Measurements from ENCODE around the gene DBNDD2.

Gene DBNDD2, protein sequence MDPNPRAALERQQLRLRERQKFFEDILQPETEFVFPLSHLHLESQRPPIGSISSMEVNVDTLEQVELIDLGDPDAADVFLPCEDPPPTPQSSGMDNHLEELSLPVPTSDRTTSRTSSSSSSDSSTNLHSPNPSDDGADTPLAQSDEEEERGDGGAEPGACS

DNA sequence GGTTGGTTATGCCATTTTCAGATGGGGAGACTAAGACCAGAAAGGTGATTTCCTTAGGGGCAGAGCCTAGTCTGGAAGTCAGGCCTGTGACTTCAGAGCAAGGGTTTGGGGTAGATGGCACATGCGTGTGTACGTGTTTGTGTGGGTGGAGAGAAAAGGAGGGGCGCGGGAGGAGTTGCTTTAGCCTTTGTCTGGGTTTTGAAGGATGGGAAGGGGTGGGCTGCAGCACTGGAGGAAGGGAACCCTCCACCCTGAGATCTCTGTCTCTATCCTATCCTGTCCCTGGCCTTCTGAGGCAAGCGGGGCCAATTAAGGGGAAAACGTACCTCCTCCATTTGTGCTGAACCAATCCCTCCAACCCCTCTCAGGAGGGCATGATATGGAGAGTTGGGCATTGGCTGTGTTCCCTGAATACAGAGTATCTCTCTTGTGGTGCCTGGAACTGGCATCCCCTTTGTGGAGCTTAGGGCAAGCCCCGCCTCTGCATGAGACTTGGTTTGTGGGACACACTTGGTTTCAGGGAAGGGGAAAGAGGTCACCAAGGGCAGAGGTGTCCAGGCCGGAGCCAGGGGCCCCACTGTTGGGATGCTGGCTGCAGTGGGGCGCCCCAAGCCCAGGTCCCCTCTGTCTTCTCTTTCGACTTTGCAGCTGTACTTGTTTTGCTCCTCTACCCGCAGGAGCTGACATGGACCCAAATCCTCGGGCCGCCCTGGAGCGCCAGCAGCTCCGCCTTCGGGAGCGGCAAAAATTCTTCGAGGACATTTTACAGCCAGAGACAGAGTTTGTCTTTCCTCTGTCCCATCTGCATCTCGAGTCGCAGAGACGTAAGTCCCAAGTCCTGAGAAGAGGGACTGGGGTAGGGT is at the start of gene DBNDD2:
TSS of gene DBNDD2 (plus strand) at position 507 of the 863 bp plus-strand sequence. CDS start at position 686, 179 bp downstream.
- peak within 1 kb of the TSS; percentile 71 for H3K4me3 ChIP-seq (ENCODE audit: low read depth, low read length)
- H3K4me1 ChIP-seq (ENCODE audit: control insufficient read depth, insufficient read depth, low read length) = peaks cover 10% of the 10 kb centered on the region
- no peak for TF ChIP-seq ZNF791 (tag by site-specific recombination; IDR thresholded peaks at IDR 0.05)
- peak; percentile 22 for TF ChIP-seq ZBTB20 (tag by site-specific recombination; IDR thresholded peaks at IDR 0.05)
- TF ChIP-seq KLF8 (tag by site-specific recombination; IDR thresholded peaks at IDR 0.05) = no peak
- TF ChIP-seq, protein P1, sequence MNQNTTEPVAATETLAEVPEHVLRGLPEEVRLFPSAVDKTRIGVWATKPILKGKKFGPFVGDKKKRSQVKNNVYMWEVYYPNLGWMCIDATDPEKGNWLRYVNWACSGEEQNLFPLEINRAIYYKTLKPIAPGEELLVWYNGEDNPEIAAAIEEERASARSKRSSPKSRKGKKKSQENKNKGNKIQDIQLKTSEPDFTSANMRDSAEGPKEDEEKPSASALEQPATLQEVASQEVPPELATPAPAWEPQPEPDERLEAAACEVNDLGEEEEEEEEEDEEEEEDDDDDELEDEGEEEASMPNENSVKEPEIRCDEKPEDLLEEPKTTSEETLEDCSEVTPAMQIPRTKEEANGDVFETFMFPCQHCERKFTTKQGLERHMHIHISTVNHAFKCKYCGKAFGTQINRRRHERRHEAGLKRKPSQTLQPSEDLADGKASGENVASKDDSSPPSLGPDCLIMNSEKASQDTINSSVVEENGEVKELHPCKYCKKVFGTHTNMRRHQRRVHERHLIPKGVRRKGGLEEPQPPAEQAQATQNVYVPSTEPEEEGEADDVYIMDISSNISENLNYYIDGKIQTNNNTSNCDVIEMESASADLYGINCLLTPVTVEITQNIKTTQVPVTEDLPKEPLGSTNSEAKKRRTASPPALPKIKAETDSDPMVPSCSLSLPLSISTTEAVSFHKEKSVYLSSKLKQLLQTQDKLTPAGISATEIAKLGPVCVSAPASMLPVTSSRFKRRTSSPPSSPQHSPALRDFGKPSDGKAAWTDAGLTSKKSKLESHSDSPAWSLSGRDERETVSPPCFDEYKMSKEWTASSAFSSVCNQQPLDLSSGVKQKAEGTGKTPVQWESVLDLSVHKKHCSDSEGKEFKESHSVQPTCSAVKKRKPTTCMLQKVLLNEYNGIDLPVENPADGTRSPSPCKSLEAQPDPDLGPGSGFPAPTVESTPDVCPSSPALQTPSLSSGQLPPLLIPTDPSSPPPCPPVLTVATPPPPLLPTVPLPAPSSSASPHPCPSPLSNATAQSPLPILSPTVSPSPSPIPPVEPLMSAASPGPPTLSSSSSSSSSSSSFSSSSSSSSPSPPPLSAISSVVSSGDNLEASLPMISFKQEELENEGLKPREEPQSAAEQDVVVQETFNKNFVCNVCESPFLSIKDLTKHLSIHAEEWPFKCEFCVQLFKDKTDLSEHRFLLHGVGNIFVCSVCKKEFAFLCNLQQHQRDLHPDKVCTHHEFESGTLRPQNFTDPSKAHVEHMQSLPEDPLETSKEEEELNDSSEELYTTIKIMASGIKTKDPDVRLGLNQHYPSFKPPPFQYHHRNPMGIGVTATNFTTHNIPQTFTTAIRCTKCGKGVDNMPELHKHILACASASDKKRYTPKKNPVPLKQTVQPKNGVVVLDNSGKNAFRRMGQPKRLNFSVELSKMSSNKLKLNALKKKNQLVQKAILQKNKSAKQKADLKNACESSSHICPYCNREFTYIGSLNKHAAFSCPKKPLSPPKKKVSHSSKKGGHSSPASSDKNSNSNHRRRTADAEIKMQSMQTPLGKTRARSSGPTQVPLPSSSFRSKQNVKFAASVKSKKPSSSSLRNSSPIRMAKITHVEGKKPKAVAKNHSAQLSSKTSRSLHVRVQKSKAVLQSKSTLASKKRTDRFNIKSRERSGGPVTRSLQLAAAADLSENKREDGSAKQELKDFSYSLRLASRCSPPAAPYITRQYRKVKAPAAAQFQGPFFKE (tag by site-specific recombination; IDR thresholded peaks at IDR 0.05; ENCODE audit: borderline replicate concordance) = no peak
- peak; percentile 71 for TF ChIP-seq EGR2 (tag by site-specific recombination; IDR thresholded peaks at IDR 0.05; ENCODE audit: low read depth)
- TF ChIP-seq ZFHX2 (tag by site-specific recombination; conservative IDR thresholded peaks at IDR 0.05) = peak; percentile 81
- TF ChIP-seq SP2 (tag by site-specific recombination; IDR thresholded peaks at IDR 0.05) = peak; percentile 10; the same call in 1 of the 2 replicates
- TF ChIP-seq, protein P2, sequence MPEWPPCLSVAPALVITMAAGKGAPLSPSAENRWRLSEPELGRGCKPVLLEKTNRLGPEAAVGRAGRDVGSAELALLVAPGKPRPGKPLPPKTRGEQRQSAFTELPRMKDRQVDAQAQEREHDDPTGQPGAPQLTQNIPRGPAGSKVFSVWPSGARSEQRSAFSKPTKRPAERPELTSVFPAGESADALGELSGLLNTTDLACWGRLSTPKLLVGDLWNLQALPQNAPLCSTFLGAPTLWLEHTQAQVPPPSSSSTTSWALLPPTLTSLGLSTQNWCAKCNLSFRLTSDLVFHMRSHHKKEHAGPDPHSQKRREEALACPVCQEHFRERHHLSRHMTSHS (tag by site-specific recombination; IDR thresholded peaks at IDR 0.05) = no peak
- no peak for TF ChIP-seq ZNF157 (tag by site-specific recombination; IDR thresholded peaks at IDR 0.05)
- POLR2A ChIA-PET = interaction anchor here (0.5 to 2.2 kb wide), 11 partner anchors 8 to 527 kb away, joined by 3 to 22 read pairs (median 5); partner anchors contain the start of genes PIGT and SYS1
- peak within 1 kb of the TSS; percentile 92 for H3K27ac ChIP-seq (ENCODE audit: extremely low read depth, low read depth, low read length)
- CTCF ChIA-PET = interaction anchor here (1.0 to 2.5 kb wide), 6 partner anchors 8 to 363 kb away, joined by 4 to 18 read pairs (median 6); partner anchors contain the start of genes PIGT and SYS1
- H3K9me3 ChIP-seq (ENCODE audit: control insufficient read depth, insufficient read depth, low read depth, low read length) = no peaks in the 10 kb centered on the region
- peaks cover 0 to 28% of the 10 kb centered on the region in 2 experiments; a peak in 2 of 3 replicates for H3K36me3 ChIP-seq (ENCODE audit: control insufficient read depth in 2 of 2, insufficient read depth in 1 of 2, low read length in 2 of 2)

DNA sequence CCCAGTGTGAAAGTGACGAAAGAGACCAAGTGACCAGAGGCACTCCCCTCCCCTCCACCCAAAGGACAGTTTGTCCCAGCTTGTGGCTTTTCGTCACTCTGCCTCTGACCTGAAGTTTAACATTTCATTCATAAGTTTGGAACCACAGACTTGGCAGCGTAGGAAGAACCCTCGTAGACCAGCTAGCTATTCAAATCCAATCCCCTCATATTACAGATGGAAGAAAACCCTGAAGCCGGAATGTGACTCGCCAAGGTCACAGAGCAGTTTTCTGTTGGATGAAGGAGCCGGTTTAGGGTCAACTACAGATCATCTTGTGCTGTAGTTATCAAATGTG is 49.1 kb upstream of the DBNDD2 start:
- H3K4me1 ChIP-seq (ENCODE audit: control insufficient read depth, insufficient read depth, low read length) = no peaks in the 10 kb centered on the region; the same call in 1 of the 2 replicates
- no peak overlapping the region for H3K4me3 ChIP-seq (ENCODE audit: low read depth, low read length)
- ChIA-PET POLR2A (interaction anchor here (1.2 to 2.2 kb wide), 2 partner anchors 10 to 47 kb away, joined by 3 to 9 read pairs; partner anchors contain the start of gene SDC4), CTCF (interaction anchor here (0.7 to 6.5 kb wide), 4 partner anchors 17 to 78 kb away, joined by 3 to 92 read pairs (median 4); no protein-coding TSS in a partner anchor)
- H3K9me3 ChIP-seq (ENCODE audit: control insufficient read depth, insufficient read depth, low read depth, low read length) = no peaks in the 10 kb centered on the region
- no peak overlapping the region for H3K27ac ChIP-seq (ENCODE audit: extremely low read depth, low read depth, low read length)
- no peaks in the 10 kb centered on the region for H3K36me3 ChIP-seq (ENCODE audit: control insufficient read depth in 2 of 2, insufficient read depth in 1 of 2, low read length in 2 of 2)
- no peak for TF ChIP-seq ZNF202 (tag by site-specific recombination; IDR thresholded peaks at IDR 0.05; ENCODE audit: borderline replicate concordance)
- TF ChIP-seq, protein P3, sequence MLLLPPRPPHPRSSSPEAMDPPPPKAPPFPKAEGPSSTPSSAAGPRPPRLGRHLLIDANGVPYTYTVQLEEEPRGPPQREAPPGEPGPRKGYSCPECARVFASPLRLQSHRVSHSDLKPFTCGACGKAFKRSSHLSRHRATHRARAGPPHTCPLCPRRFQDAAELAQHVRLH (tag by site-specific recombination; IDR thresholded peaks at IDR 0.05) = no peak
- no peak for TF ChIP-seq ZNF211 (tag by site-specific recombination; IDR thresholded peaks at IDR 0.05; ENCODE audit: low read depth)
- TF ChIP-seq ZNF664 (tag by site-specific recombination; IDR thresholded peaks at IDR 0.05) = no peak
- TF ChIP-seq, protein P4, sequence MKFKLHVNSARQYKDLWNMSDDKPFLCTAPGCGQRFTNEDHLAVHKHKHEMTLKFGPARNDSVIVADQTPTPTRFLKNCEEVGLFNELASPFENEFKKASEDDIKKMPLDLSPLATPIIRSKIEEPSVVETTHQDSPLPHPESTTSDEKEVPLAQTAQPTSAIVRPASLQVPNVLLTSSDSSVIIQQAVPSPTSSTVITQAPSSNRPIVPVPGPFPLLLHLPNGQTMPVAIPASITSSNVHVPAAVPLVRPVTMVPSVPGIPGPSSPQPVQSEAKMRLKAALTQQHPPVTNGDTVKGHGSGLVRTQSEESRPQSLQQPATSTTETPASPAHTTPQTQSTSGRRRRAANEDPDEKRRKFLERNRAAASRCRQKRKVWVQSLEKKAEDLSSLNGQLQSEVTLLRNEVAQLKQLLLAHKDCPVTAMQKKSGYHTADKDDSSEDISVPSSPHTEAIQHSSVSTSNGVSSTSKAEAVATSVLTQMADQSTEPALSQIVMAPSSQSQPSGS (tag by site-specific recombination; IDR thresholded peaks at IDR 0.05; ENCODE audit: low read depth) = no peak
- TF ChIP-seq, protein P5, sequence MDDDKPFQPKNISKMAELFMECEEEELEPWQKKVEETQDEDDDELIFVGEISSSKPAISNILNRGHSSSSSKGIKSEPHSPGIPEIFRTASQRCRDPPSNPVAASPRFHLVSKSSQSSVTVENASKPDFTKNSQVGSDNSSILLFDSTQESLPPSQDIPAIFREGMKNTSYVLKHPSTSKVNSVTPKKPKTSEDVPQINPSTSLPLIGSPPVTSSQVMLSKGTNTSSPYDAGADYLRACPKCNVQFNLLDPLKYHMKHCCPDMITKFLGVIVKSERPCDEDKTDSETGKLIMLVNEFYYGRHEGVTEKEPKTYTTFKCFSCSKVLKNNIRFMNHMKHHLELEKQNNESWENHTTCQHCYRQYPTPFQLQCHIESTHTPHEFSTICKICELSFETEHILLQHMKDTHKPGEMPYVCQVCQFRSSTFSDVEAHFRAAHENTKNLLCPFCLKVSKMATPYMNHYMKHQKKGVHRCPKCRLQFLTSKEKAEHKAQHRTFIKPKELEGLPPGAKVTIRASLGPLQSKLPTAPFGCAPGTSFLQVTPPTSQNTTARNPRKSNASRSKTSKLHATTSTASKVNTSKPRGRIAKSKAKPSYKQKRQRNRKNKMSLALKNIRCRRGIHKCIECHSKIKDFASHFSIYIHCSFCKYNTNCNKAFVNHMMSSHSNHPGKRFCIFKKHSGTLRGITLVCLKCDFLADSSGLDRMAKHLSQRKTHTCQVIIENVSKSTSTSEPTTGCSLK (tag by site-specific recombination; IDR thresholded peaks at IDR 0.05) = no peak
- no peak for TF ChIP-seq ZNF341 (tag by site-specific recombination; IDR thresholded peaks at IDR 0.05; ENCODE audit: low read depth)
- TF ChIP-seq ZNF112 (tag by site-specific recombination; IDR thresholded peaks at IDR 0.05) = no peak
- TF ChIP-seq ZNF121 (tag by site-specific recombination; IDR thresholded peaks at IDR 0.05) = no peak
- TF ChIP-seq, protein P6, sequence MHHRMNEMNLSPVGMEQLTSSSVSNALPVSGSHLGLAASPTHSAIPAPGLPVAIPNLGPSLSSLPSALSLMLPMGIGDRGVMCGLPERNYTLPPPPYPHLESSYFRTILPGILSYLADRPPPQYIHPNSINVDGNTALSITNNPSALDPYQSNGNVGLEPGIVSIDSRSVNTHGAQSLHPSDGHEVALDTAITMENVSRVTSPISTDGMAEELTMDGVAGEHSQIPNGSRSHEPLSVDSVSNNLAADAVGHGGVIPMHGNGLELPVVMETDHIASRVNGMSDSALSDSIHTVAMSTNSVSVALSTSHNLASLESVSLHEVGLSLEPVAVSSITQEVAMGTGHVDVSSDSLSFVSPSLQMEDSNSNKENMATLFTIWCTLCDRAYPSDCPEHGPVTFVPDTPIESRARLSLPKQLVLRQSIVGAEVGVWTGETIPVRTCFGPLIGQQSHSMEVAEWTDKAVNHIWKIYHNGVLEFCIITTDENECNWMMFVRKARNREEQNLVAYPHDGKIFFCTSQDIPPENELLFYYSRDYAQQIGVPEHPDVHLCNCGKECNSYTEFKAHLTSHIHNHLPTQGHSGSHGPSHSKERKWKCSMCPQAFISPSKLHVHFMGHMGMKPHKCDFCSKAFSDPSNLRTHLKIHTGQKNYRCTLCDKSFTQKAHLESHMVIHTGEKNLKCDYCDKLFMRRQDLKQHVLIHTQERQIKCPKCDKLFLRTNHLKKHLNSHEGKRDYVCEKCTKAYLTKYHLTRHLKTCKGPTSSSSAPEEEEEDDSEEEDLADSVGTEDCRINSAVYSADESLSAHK (tag by site-specific recombination; IDR thresholded peaks at IDR 0.05) = no peak

Measured in HEK293 (cell line).